ENCODE measurements around the gene CSNK1D.

The CSNK1D gene

DNA sequence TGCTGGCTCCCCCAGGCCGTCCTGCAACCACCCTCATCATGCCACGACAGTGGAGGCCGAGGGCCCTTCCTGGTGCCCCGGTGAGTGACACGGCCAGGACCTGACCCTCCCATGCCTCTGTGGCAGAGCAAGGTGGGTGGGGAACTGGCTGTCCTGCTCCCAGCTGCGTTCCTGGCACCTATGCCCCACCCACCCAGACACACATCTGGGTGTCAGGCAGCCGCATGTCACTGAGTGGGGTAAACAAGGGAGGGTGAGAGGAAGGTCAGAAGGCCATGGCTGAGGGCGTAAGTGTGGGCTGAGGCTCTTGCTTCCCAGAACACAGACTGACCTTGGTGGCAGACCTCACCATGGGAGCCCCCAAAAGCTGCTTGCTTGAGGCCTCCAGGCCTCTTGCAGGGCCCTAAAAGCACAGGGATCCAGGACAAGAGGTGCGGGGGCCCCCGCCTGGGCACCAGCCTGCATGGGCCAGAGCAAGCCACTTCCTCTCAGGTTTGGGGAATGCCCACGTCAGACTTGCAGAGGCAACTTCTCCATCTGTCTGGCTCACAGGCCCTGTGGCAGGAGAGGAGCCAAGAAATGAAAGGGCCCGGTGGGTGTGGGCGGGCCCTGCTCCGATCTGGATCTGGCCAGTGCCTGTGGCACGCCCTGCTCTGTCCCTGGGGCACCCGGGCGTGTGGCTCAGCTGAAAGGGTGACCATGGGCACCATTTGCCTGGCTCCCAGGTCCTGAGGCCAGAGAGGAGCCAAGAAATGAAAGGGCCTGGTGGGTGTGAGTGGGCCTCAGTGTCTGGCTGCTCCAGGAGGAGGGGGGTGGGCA is 57.0 kb downstream of the CSNK1D start:
- no peak overlapping the region for H3K4me3 ChIP-seq (ENCODE audit: low read depth, low read length)
- POLR2A ChIA-PET = interaction anchor here (9.8 kb wide), 1 partner anchor 14 kb away, joined by 101 read pairs; the partner anchor contains the start of gene SLC16A3
- CTCF ChIA-PET = no interaction called here
- TF ChIP-seq CTCF (IDR thresholded peaks at IDR 0.05; ENCODE audit: insufficient read depth, low read length, missing control alignments) = no peak
- DNase-seq (ENCODE audit: low read depth, low spot score) = peak; percentile 40

DNA sequence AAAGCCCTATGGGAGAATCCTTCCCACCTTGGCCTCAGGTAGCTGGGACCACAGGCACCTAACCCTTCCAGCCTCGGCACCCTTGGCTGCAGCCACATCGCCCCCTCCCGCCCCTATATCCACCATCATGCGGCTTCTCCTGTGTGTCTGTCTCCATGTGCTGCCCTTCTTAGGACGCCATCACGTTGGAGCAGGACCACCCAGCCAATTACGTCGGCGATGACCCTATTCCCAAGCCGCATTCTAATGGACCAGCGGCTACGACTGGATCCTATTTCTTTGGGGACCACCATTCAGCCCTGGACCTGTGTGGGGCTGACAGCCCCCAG is 57.6 kb downstream of the CSNK1D start:
- no peak for TF ChIP-seq CTCF (IDR thresholded peaks at IDR 0.05; ENCODE audit: insufficient read depth, low read length, missing control alignments)
- ChIA-PET CTCF (interaction anchor here (0.9 kb wide), 1 partner anchor 192 kb away, joined by 3 read pairs; no protein-coding TSS in a partner anchor), POLR2A (interaction anchor here (9.8 kb wide), 1 partner anchor 14 kb away, joined by 101 read pairs; the partner anchor contains the start of gene SLC16A3)
- no peak overlapping the region for H3K4me3 ChIP-seq (ENCODE audit: low read depth, low read length)
- DNase-seq (ENCODE audit: low read depth, low spot score) = no peak

DNA sequence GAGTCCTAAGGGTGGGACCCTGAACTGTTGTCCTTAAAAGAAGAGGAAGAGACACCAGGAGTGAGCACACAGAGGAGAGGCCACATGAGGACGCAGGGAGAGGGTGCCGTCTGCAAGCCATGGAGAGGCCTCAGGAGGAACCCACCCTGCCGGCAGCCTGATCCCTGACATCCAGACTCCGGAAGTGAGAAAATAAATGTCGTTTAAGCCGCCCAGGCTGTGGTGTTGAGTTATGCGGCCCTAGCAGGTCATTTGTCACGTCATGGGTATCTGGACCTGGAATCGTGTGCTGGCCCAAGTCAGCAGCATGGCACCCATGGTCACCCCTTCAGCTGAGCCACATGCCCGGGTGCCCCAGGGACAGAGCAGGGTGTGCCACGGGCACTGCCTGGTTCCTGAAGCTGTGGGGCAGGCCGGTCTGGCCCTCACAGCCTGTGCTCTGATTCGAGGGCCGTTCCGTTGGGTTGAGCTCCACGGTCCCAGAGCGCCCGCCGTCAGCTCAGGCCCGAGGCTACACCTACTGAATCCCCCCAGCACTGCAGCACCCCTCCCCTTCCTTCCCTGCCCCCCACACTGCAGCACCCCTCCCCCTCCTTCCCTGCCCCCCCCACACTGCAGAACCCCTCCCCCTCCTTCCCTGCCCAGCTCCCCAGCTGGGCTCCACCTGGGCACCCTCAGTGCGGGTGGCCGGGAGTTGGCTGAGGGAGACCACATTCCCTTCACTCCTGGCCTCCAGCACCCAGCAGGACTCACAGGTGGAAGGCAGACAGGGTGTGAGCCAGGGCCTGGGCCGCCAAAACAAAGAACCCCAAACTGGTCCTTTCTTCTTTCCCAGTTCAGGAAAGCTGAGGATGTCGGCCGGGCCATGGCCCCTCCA is 58.2 kb downstream of the CSNK1D start:
- ChIA-PET CTCF (interaction anchor here (0.6 to 1.1 kb wide), 4 partner anchors 9 to 195 kb away, joined by 3 to 7 read pairs (median 3); no protein-coding TSS in a partner anchor), POLR2A (interaction anchor here (9.8 kb wide), 1 partner anchor 15 kb away, joined by 101 read pairs; the partner anchor contains the start of gene SLC16A3)
- TF ChIP-seq CTCF (IDR thresholded peaks at IDR 0.05; ENCODE audit: insufficient read depth, low read length, missing control alignments) = no peak
- no peak overlapping the region for H3K4me3 ChIP-seq (ENCODE audit: low read depth, low read length)
- DNase-seq (ENCODE audit: low read depth, low spot score) = no peak

DNA sequence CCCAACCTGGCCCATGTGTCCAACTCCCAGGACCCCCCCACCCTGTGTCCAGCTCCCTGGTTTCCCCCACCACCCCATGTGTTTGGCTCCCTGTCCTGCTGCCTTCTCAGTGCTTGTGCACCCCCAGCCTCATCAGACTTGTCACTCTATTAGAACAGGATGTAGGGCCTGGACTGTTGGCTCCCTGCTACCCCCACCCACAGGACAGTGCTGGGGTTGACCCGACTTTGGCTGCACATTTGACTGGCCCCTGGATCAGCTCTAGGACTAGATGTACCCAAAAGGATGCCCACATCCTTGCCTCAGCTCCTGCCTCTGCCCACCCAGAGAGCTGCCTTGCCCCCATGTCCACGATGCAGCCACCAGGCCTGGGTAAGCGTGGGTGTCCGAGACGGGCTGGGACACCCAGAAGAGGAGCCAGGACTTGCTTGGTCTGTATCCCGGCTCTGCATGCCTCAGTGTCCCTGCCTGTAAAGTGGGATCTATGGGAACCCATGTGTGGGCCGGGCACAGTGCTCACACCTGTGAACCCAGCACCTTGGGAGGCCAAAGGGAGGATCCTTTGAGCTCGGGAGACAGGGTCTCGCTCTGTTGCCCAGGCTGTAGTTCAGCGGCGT is 59.4 kb downstream of the CSNK1D start:
- no peak overlapping the region for H3K4me3 ChIP-seq (ENCODE audit: low read depth, low read length)
- ChIA-PET POLR2A (interaction anchor here (0.6 to 9.8 kb wide), 2 partner anchors 16 to 647 kb away, joined by 3 to 101 read pairs; partner anchors contain the start of gene SLC16A3), CTCF (interaction anchor here (0.7 to 1.4 kb wide), 3 partner anchors 8 to 21 kb away, joined by 3 to 7 read pairs (median 4); no protein-coding TSS in a partner anchor)
- no peak for DNase-seq (ENCODE audit: low read depth, low spot score)
- no peak for TF ChIP-seq CTCF (IDR thresholded peaks at IDR 0.05; ENCODE audit: insufficient read depth, low read length, missing control alignments)

DNA sequence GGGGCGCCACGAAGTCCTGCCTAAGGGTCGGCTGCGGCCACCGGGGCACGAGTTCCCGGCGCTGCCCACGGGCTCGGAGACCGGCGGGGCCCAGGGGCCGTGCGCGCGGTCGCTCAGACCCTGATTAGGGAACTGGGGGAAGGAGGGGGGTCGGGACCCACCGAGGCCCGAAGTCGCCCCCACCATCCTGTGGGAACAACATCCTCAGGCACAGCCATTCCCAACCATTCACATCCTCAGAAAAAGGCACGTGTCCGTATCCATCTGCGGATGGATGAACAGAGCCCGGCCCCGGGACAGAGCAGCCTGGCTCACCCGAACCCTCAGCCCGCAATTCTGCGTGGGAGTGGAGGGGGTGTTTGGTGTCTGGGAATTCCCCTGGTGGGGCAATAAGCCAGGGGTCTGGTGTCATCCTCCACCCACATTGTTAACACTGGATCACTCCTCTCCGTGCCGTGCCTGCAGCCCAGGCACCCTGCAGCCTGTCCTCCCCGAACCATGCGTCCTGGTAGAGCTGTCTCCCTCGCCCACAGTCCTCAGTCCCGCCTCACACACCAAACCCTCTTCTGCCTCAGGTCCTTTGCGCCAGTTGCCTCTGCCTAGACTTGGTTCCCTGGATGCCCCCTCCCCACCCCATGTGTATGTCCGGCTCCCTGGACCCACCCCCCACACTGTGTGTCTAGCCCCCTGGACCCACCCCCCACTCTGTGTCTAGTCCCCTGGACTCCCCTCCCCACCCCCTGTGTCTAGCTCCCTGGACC is 60.1 kb downstream of the CSNK1D start:
- no peak for TF ChIP-seq CTCF (IDR thresholded peaks at IDR 0.05; ENCODE audit: insufficient read depth, low read length, missing control alignments)
- peak overlapping the region; percentile 71 for H3K4me3 ChIP-seq (ENCODE audit: low read depth, low read length)
- DNase-seq (ENCODE audit: low read depth, low spot score) = peak; percentile 23
- ChIA-PET POLR2A (interaction anchor here (0.6 to 9.8 kb wide), 2 partner anchors 17 to 646 kb away, joined by 3 to 101 read pairs; partner anchors contain the start of gene SLC16A3), CTCF (interaction anchor here (1.4 kb wide), 1 partner anchor 9 kb away, joined by 4 read pairs; no protein-coding TSS in a partner anchor)
